Gastroesophageal sphincter (tissue), 3 donors: ENCODE results near the gene POP4.
A peak's percentile ranks its signal among the peaks of the same experiment; 100 is the strongest.

Experiments used
- EP300 ChIP-seq: sonication (generic); formaldehyde crosslinking; IDR thresholded peaks from one replicate; pipeline ENCODE4 v1.6.1; 2017; ENCODE audit warnings: antibody characterized with exemption, mild to moderate bottlenecking
- TF ChIP-seq, protein P1 (sequence below), 4 experiments: fragments of 200-600 bp in 2 of 4; fragments of 450-650 bp in 2 of 4; sonication (generic) in 1 of 4; IDR thresholded peaks; one replicate each; pipeline ENCODE4 v1.5.1; 2017 to 2019; ENCODE audit warnings: antibody characterized with exemption in 4 of 4, mild to moderate bottlenecking in 2 of 4, moderate library complexity in 2 of 4

- TF ChIP-seq EP300: no peak
- TF ChIP-seq, protein P1, sequence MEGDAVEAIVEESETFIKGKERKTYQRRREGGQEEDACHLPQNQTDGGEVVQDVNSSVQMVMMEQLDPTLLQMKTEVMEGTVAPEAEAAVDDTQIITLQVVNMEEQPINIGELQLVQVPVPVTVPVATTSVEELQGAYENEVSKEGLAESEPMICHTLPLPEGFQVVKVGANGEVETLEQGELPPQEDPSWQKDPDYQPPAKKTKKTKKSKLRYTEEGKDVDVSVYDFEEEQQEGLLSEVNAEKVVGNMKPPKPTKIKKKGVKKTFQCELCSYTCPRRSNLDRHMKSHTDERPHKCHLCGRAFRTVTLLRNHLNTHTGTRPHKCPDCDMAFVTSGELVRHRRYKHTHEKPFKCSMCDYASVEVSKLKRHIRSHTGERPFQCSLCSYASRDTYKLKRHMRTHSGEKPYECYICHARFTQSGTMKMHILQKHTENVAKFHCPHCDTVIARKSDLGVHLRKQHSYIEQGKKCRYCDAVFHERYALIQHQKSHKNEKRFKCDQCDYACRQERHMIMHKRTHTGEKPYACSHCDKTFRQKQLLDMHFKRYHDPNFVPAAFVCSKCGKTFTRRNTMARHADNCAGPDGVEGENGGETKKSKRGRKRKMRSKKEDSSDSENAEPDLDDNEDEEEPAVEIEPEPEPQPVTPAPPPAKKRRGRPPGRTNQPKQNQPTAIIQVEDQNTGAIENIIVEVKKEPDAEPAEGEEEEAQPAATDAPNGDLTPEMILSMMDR (IDR thresholded peaks at IDR 0.05): peak in 3 of 4 experiments; percentile 82 to 88 (median 87)
These were observed 4.6 kb downstream of the POP4 start for GRCh38 chr19:29610574-29611271.
